IPS-NIHi7 (cell line): ENCODE data around the gene ZNF311.
A peak's percentile ranks its signal among the peaks of the same experiment; 100 is the strongest.

Source experiments
- DNase-seq: peaks from one replicate; pipeline ENCODE4 v3.0.0; 2012; ENCODE audit warnings: mixed read lengths; ENCODE audit errors: extremely low spot score

The ZNF311 gene

DNA sequence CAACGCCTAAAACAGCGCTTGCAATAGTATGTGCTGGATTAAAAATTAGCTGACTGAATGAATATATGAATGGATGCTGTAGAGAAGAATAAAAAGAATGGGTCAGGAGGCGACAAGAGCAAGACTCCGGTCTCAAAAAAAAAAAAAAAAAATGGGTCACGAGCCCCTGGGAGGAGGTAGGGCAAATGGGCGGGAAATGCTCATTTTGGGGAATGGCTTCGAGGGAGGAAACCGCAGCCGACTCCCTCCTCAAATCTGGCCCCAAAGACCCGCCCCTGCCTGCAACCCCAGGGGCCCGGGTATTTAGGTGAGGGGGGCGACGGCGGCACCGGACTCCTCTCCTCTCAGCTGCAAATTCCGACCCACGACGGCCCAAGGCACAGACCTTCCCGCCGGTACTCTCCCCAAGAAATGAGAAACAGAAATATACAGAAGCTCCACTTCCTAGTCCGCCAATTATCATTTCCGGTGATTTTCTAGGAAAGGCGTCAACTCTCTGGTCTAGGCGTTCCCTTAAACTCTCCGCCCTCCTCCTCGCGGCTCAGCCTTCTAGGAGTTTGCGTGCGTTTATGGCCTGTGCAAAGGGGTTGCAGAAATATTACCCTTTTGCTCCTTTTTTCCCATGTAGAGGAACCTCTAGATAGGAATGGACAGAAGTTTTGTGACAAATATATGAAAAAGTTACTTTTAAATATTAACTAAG lies at the start of gene ZNF311:
Gene ZNF311, minus strand, starts transcription at position 133 of the 703 bp plus-strand sequence. CDS start 1,361 bp downstream, outside the sequence.
- DNase-seq = peak; percentile 57

DNA sequence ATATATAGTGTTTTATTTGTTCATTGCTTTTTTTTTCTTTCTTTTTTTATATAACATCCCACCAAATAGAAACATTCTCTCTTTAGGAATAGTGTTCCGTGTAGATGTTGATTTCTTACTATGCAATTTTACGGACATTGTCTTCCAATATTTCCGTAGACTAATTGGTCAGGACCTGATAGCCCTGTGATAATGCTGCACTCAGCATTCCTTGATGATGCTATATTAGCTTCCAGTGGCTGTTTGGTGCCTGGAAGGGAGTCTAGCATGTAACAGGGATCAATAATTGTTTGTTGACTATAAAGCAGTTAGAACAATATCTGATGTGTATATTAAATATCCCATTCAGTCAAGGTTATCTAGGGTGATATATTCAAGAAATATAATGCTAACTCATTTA lies 46.6 kb upstream of the ZNF311 start:
- DNase-seq = no peak

DNA sequence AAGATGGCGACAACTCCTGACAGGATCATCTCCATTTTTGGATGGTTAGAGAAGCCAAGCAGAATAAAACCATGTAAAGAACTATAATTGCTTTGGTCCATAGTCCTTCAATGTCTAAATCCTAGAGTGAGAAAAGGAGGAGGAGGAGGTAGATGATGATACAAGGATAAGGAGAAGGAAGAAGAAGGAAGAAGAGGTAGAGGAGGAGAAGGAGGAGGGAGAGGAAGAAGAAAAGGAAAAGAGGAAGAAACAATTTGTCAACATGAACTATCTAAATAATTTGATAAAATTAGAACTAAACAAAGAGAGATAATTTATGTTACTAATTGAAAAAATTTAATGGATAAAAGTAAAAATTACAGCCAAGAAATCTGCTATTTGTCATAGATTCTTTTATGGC lies 40.0 kb upstream of the ZNF311 start, which contains the start of gene OR2W1:
Gene OR2W1, minus strand, starts transcription at position 101 of the 400 bp plus-strand sequence. Its CDS starts 0 bp downstream, at position 101.
- DNase-seq = no peak

DNA sequence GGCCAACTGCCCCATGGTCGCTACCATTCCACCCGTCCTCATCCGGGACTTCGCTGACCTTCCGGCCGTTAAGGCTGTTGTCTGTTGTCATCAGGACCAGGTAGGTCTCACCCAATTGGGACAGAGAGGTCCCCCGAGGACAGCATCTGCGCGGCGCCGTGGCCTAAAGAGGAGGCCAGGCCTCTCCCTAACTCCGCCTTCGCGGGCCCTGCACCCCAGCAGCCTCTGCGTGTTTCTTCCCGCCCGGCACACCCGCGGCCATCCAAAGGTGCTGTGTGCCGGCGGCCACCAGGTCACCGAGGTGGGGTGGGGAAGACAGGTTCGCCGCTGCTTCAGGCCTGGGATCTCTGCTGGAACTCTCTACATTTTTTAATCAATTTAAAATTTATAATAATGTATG lies 30.8 kb upstream of the ZNF311 start:
- DNase-seq = peak; percentile 11

DNA sequence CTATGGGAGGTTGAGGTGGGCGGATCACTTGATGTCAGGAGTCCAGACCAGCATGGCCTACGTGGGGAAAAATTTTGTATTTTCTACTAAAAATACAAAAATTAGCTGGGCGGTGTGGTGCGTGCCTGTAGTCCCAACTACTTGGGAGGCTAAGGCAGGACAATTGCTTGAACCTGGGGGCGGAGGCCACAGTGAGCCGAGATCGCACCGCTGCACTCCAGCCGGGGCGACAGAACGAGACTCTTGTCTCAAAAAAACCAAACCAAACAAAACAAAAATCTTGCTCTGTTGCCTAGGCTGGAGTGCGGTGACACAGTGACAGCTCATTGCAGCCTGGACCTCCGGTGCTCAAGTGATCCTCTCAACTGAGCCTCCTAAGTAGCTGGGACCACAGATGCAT lies 23.7 kb upstream of the ZNF311 start:
- no peak for DNase-seq

DNA sequence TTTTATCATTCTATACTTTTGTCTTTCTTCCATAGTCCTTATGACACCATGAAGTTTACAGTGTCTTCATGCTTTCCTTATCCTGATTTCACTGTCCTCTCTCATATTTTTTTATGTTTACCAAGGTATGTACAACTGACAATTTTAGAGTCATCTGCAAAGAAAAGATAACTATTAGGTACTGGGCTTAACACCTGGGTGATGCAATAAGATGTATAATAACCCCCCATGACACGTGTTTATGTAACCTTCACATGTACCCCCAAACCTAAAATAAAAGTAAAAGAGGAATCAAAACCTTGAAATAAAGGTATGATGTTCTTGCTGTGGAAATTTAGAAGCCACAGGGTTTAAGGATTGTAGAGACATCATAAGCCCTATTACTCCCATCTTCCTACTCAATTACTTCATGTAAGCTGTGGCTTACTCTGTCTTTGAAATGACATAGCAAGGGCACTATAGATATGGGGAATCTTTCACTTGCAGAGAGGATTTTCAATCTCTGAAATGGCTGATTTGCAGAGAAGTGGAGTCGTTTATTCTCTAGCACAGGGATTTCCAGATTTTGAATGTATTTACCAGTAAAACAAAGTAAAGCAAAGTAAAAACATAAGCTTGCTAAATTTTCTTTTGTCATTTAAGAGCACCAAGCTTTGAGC lies 20.9 kb upstream of the ZNF311 start:
- DNase-seq = no peak

DNA sequence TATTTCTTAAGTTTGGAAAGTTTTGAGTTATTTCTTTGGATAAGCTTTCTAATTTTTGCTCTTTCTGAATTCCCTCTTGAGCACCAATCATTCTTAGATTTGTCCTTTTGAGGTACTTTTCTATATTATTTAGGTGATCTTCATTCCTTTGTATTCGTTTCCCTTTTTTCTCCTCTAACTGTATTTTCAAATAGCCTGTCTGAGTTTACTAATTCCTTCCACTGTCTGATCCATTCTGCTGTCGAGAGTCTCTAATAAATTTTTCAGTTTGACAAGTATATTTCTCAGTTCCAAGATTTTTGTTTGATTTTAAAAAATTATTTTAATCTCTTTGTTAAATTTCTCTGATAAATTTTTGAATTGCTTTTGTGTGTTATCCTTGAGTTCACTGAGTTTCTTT lies 16.3 kb upstream of the ZNF311 start:
- DNase-seq = no peak

DNA sequence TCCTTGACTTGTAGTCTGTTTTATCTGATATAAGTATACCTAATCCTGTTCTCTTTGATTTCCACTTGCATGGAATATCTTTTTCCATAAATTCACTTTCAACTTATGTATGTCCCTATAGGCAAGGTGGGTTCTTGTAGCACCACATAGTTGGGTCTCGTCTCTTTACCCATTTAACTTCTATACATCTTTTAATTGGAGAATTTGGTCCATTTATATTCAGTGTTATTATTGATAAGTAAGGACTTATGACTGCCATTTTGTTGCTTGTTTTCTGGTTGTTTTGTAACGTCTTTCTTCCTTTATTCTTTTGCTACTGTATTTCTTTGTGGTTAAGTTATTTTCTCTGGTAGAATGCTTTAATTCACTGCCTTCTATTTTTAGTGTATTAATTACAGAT lies 14.5 kb upstream of the ZNF311 start:
- DNase-seq = no peak

DNA sequence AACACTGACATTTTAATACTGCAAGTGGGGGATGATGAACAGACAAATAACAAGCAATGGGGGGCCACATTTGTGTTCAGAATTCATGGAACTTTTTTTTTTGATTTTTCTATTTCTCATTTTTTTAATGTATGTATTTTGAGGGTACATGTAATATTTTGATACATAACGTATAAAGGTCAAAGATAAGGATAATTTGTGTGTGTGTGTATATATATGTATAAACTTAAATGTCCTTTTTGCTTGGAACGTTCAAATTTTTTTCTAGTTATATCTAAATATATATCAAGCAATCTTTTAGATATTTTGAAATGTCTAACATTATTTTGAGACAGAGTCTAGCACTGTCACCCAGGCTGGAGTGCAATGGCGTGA lies 12.3 kb upstream of the ZNF311 start:
- DNase-seq = no peak

DNA sequence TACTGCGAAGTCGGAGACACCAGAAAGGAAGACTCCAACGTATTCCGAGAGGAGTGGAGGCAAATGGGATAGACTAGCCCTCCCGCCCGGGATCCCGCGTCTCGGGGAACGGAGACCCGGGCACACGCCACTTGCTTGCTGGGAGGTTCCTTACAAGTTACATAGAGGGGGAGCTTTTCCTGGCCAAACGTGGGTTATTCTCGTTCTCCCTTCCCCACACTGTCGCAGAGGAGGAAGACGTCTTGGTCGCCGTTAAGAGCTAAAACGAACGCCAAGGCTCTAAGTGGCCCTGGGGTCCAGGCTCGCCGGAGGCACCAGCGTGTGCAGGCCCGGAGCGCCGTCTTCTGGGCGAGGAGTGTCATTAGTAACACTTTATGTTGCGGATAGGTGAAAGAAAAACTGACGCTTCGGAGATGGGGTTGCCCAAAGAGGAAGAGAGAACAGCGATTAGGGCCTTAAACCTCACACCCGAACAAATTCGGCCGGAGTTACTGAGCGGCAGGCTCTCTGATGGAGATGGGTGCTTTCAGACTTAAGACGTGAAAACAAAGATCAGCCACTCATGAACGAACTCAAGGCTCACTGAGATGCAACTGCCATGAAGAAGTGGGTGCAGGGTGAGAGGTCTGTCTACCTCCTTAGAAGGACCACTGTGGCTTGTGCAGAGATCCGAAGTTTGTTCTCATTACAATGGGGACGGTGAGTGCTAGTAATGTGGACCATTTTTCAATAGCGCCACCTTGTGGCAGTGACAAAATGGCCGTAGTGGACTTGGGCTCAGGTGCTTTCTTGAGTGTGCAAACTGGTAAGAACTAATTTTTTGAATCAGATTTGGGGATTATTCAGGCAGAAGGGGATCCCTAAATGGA lies 11.7 kb upstream of the ZNF311 start:
- peak; percentile 69 for DNase-seq

DNA sequence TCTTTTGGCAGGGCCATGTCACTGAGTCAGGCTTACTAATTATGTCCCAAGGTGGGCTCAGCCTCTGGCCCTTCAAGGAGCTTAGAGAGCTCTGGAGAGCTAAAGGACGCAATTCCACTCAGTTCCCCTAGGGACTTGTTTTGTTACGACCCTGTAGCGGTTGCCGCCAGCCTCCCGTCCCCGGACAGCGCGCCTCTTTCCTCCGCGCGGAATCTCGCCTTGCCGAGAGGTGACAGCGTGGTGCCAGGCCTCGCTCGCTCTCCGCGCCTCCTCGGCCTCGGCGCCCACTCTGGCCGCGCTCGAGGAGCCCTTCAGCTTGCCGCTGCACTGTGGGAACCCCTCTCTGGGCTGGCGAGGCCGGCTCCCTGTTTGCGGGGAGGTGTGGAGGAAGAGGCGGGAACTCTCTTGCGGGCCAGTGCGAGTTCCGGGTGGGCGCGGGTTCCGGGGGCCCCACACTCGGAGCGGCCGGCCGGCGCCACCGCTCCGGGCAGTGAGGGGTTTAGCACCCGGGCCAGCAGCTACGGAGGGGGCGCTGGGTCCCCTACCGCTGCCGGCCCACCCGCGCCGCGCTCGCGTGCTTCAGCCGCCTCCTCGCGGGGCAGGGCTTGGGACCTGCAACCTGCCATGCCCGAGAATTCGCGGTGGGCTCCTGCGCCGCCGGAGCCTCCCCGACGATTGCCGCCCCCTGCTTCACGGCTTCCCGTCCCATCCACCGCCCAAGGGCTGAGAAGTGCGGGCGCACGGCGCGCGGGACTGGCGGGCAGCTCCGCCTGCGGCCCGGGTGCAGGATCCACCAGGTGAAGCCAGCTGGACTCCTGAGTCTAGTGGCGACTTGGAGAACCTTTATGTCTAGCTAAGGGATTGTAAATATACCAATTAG lies 9.9 kb upstream of the ZNF311 start:
- DNase-seq = no peak

DNA sequence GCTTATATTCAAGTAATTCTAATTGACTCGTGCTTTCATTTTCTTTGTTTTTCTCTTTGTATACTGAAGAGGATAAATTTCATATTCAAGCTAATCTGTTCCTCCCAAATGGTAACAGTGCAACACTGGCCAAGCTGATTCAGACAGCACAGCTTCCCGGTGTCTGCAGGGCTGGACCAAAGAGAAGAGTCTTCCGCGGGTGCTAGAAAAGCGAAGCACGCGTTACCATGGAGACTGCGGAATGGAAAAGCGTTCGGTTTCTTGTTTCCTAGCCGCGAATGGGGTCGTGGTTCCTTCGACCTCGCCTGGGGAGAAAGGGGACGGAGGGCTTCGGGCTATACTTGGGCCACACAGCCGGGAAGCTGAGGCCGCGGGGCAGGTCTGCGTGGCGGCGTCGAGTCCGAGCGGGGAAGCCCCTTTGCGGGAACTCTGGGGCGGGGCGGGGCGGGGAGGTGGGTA lies 6.2 kb upstream of the ZNF311 start:
- peak; percentile 74 for DNase-seq

DNA sequence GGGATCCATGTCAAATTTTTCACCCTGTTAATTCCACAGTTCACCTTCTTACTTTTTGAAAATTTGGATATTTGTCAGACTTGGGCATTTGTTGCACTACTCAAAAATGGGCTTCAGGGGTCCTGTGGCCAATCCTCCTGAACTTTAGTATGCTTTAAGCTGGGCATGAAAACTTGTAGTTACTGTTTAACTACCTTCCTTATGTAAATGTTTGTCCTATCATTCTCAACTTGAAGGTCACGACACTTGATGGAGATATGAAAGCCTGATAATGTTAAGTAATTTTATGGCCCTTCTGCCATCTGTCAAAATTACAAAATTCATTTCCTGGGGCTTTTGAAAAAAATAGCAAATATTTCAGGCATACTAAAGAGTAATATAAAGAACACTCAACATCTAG lies 4.2 kb upstream of the ZNF311 start:
- DNase-seq = no peak

DNA sequence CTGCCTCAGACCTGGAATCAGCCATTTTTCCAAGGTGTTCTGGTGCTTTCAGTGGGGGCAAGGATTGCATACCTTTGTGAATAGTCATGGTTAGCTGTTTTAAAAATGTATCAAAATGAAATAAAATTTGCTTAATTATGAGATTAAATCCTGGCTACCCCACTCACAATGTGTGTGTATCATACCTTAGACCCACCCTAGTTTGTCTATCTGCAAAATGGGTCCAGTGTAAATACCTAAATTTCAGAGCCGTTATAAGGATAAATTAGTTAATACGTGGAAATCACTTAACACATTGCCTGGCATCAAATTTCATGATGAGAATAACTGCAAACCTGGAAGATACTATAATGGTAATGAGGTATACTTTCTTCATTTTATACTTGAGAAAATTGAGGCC lies 3.0 kb upstream of the ZNF311 start:
- no peak for DNase-seq

DNA sequence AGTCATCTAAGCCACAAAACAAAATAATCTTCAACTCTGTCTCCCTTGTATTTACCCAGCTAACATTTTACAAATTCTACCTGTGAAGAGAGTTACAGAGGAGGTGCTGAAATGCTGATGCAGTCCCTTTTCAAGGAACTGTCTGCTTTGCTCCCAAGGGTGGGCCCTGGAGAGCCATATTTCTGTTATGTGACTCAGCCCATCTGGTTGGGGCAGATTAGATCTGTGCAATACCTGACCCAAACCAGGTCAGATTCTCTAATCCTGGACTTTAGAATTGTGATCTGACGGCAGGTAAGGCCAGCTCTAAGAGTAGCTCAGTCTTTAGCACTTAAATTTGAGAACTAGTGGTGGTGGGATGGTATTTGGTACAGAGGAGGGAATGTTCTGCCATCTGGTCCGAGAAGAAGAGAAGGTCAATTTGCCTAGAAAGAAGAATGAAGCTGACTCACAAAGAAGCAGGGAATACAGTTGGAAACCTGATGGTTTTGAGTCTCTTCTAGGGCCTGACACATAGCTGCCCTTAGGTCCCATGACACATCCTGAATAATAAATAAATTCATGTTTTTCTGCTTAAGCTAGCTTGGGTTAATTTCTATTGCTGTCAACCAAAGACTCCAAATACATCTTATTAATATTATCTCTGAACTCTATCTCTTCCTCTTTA lies 8.1 kb downstream of the ZNF311 start:
- no peak for DNase-seq

DNA sequence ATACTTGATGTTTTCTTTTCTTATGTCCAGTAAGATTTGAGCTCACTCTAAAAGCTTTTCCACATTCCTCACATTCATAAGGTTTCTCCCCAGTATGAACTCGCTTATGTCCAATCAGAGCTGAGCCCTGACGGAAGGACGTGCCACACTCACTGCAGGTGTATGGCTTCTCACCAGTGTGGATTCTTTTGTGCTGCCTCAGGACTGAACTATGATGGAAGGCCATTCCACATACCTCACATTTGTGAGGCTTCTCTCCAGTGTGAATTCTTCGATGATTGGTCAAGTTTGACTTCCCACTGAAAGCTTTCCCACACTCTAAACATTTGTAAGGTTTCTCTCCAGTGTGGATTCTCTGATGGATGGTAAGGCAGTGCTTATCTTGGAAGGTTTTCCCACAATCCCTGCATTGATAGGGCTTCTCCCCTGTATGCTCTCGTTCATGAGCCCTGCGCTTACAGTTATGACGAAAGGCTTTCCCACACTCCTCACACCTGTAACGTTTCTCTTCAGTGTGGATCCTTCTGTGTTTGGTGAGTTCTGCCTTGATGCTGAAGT lies 9.9 kb downstream of the ZNF311 start:
- DNase-seq = no peak

DNA sequence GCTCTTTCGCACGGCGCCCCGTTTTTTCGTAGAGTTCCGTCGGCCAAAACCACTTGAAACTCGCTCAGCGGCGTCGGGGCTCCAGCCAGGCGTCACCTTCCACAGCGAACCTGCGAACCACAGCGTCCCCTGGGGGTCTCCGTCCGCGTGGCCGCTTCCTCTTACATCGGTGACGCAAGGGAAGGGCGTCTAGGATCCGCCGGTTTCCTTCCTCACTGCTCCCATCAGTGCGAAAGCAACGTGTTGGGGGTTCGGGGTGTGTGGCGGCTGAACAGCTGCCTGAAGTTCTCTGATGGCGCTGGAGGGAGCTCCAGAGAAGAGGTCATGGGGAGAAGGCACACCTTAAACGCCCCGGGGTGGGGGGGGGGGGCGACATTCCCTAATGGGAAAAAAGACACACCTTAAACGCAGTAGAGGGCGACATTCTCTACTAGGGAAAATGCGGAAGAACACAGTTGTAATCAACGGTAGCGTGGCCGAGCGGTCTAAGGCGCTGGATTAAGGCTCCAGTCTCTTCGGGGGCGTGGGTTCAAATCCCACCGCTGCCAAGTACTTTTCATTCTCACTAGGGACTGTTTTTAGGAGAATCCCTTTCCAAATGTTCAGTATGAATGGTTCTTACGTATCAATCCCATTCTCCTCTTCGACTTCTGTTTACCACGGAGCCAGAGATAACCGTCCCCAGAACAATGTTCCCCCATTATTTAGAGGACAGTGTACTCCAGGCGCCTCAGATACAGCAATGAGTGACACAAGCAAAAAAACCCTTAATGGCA lies 16.4 kb downstream of the ZNF311 start:
- peak; percentile 85 for DNase-seq

DNA sequence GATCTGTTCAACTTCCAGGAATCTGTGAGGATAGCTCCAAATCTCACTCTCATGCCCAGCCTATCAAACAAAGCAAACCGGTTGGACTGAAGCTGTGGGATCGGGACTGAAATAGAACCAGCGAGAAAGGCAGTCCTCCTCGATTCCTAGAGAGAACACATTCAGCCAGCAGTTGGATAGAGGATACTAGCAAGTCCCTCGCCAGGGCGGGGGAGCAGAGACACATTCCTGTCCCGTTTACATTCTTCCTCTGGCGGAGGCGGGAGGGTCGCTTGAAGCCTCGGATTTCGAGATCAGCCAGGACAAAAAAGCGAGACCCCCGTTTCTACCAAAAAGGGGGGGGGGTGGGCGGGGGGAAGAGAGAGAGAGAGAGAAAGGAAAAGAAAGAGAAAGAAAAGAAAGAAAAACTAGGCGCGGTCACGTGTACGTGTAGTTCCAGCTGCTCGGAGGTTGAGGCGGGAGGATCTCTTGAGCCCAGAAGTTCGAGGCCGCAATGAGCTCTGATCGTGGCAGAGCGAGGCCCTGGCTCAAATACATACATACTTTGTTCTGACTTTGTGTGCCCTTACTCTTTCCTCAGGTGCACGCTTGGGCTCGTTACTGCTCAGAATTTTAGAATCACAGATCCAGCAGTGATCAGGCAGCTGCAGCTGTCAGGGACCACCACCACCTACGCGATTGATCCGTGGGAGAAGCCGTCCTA lies 19.5 kb downstream of the ZNF311 start:
- DNase-seq = peak; percentile 84

DNA sequence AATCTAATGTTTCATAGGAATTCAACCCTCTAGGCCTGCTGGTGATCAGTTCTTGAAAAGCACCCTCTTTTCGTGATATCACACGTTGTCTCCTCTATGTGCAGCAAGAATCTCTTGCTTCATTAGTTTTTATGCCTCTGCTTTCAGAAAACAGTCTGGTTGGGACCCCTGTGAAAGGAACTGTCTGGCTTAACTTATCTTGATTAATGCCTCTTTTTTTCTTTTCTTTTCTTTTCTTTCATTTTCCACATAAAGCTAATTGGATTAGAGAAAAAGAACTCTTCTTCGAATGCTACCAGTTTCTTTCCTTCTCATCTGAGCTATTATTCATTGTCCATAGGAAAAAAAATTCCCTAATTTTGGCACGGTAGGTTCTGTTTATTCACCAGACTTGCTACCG lies 21.3 kb downstream of the ZNF311 start:
- DNase-seq = no peak
